HEK293 (cell line): ENCODE results near the gene PLCB3.

Experiments used
- AEBP2 ChIP-seq: fragments of 450-650 bp; formaldehyde crosslinking; IDR thresholded peaks from 2 replicates; pipeline ENCODE4 v1.5.1; 2016; ENCODE audit warnings: missing biosample characterization, missing genetic modification characterization, borderline replicate concordance
- BCL11A ChIP-seq: fragments of 450-650 bp; formaldehyde crosslinking; IDR thresholded peaks from 2 replicates; pipeline ENCODE4 v1.5.1; 2016; ENCODE audit warnings: low read depth, missing biosample characterization, missing genetic modification characterization
- BCL6B ChIP-seq: fragments of 450-650 bp; formaldehyde crosslinking; IDR thresholded peaks from 2 replicates; pipeline ENCODE4 v1.5.1; 2017; ENCODE audit warnings: missing biosample characterization, missing genetic modification characterization
- GLI4 ChIP-seq: fragments of 450-650 bp; formaldehyde crosslinking; IDR thresholded peaks from 2 replicates; pipeline ENCODE4 v1.5.1; 2016; ENCODE audit warnings: missing biosample characterization, missing genetic modification characterization
- HOXA7 ChIP-seq: sonication (generic); formaldehyde crosslinking; IDR thresholded peaks from 2 replicates; pipeline ENCODE4 v1.8.1; 2022; ENCODE audit warnings: missing genetic modification reagents, borderline replicate concordance
- IKZF3 ChIP-seq: fragments of 450-650 bp; IDR thresholded peaks from 2 replicates; pipeline ENCODE4 v1.5.0; 2018; ENCODE audit warnings: missing biosample characterization, mild to moderate bottlenecking, missing genetic modification characterization, moderate library complexity
- KLF16 ChIP-seq: fragments of 450-650 bp; formaldehyde crosslinking; IDR thresholded peaks from 2 replicates; pipeline ENCODE4 v1.5.1; 2017; ENCODE audit warnings: missing biosample characterization, missing genetic modification characterization
- PRDM1 ChIP-seq: fragments of 450-650 bp; formaldehyde crosslinking; IDR thresholded peaks from 2 replicates; pipeline ENCODE4; 2016; ENCODE audit warnings: missing biosample characterization, missing genetic modification characterization
- RBAK ChIP-seq: fragments of 450-650 bp; formaldehyde crosslinking; IDR thresholded peaks from 2 replicates; pipeline ENCODE4 v1.5.1; 2016; ENCODE audit warnings: missing biosample characterization, missing genetic modification characterization
- REPIN1 ChIP-seq: fragments of 450-650 bp; formaldehyde crosslinking; IDR thresholded peaks from 2 replicates; pipeline ENCODE4 v1.5.1; 2017; ENCODE audit warnings: missing biosample characterization, missing genetic modification characterization, low read depth
- SALL2 ChIP-seq: fragments of 450-650 bp; formaldehyde crosslinking; IDR thresholded peaks from 2 replicates; pipeline ENCODE4 v1.5.0; 2017; ENCODE audit warnings: missing biosample characterization, mild to moderate bottlenecking, missing genetic modification characterization, borderline replicate concordance
- SCRT1 ChIP-seq: fragments of 450-650 bp; formaldehyde crosslinking; IDR thresholded peaks from 2 replicates; pipeline ENCODE4 v1.5.1; 2016; ENCODE audit warnings: missing biosample characterization, missing genetic modification characterization, borderline replicate concordance
- SP3 ChIP-seq: fragments of 450-650 bp; formaldehyde crosslinking; IDR thresholded peaks from 2 replicates; pipeline ENCODE4 v1.5.1; 2016; ENCODE audit warnings: missing biosample characterization, missing genetic modification characterization
- TCF7L2 ChIP-seq: IDR thresholded peaks from 2 replicates; pipeline ENCODE4 v1.6.1; 2011; ENCODE audit warnings: low read depth, mild to moderate bottlenecking, inconsistent platforms, low read length, moderate library complexity, borderline replicate concordance
- ZBTB7A ChIP-seq: fragments of 450-650 bp; formaldehyde crosslinking; IDR thresholded peaks from 2 replicates; pipeline ENCODE4 v1.5.1; 2016; ENCODE audit warnings: low read depth, missing biosample characterization, missing genetic modification characterization
- ZBTB8A ChIP-seq: fragments of 450-650 bp; formaldehyde crosslinking; IDR thresholded peaks from 2 replicates; pipeline ENCODE4 v1.5.1; 2016; ENCODE audit warnings: missing biosample characterization, missing genetic modification characterization
- ZFHX2 ChIP-seq: fragments of 450-650 bp; formaldehyde crosslinking; conservative IDR thresholded peaks from 2 replicates; pipeline ENCODE4 v1.5.1; 2016; ENCODE audit warnings: missing biosample characterization, missing genetic modification characterization
- ZNF121 ChIP-seq: fragments of 450-650 bp; formaldehyde crosslinking; IDR thresholded peaks from 2 replicates; pipeline ENCODE4 v1.5.1; 2016; ENCODE audit warnings: missing biosample characterization, missing genetic modification characterization
- ZNF138 ChIP-seq: fragments of 450-650 bp; formaldehyde crosslinking; IDR thresholded peaks from 2 replicates; pipeline ENCODE4 v1.5.1; 2016; ENCODE audit warnings: missing biosample characterization, missing genetic modification characterization, borderline replicate concordance
- ZNF155 ChIP-seq: fragments of 450-650 bp; formaldehyde crosslinking; IDR thresholded peaks from 2 replicates; pipeline ENCODE4 v1.5.1; 2016; ENCODE audit warnings: missing biosample characterization, missing genetic modification characterization
- ZNF157 ChIP-seq: fragments of 450-650 bp; formaldehyde crosslinking; IDR thresholded peaks from 2 replicates; pipeline ENCODE4 v1.5.1; 2016; ENCODE audit warnings: missing biosample characterization, missing genetic modification characterization
- ZNF169 ChIP-seq: fragments of 450-650 bp; formaldehyde crosslinking; IDR thresholded peaks from 2 replicates; pipeline ENCODE4 v1.5.1; 2016; ENCODE audit warnings: missing biosample characterization, missing genetic modification characterization
- ZNF175 ChIP-seq: fragments of 450-650 bp; formaldehyde crosslinking; IDR thresholded peaks from 2 replicates; pipeline ENCODE4 v1.5.1; 2016; ENCODE audit warnings: missing biosample characterization, missing genetic modification characterization
- ZNF184 ChIP-seq: fragments of 450-650 bp; IDR thresholded peaks from 2 replicates; pipeline ENCODE4 v1.5.1; 2018; ENCODE audit warnings: missing biosample characterization, mild to moderate bottlenecking, missing genetic modification characterization
- ZNF274 ChIP-seq, 2 experiments: fragments of 200-500 bp in 1 of 2; fragments of 450-650 bp in 1 of 2; sonication (Bioruptor generic) in 1 of 2; formaldehyde crosslinking in 1 of 2; IDR thresholded peaks; 2 replicates each; pipeline versions ENCODE4 v1.5.1 to v1.6.1; 2014 to 2016; ENCODE audit warnings: borderline replicate concordance in 1 of 2, inconsistent platforms in 1 of 2, low read length in 1 of 2, missing biosample characterization in 1 of 2, missing genetic modification characterization in 1 of 2
- ZNF280D ChIP-seq: fragments of 450-650 bp; formaldehyde crosslinking; IDR thresholded peaks from 2 replicates; pipeline ENCODE4 v1.5.1; 2016; ENCODE audit warnings: missing biosample characterization, missing genetic modification characterization
- ZNF404 ChIP-seq: fragments of 450-650 bp; formaldehyde crosslinking; IDR thresholded peaks from 2 replicates; pipeline ENCODE4 v1.5.1; 2017; ENCODE audit warnings: missing biosample characterization, missing genetic modification characterization
- ZNF426 ChIP-seq: fragments of 450-650 bp; formaldehyde crosslinking; IDR thresholded peaks from 2 replicates; pipeline ENCODE4 v1.5.1; 2017; ENCODE audit warnings: missing biosample characterization, missing genetic modification characterization, mild to moderate bottlenecking, inconsistent platforms, moderate library complexity
- ZNF473 ChIP-seq: fragments of 450-650 bp; formaldehyde crosslinking; IDR thresholded peaks from 2 replicates; pipeline ENCODE4 v1.5.1; 2017; ENCODE audit warnings: missing biosample characterization, missing genetic modification characterization
- ZNF48 ChIP-seq: fragments of 450-650 bp; formaldehyde crosslinking; IDR thresholded peaks from 2 replicates; pipeline ENCODE4 v1.5.1; 2016; ENCODE audit warnings: missing biosample characterization, missing genetic modification characterization
- ZNF530 ChIP-seq: fragments of 450-650 bp; formaldehyde crosslinking; IDR thresholded peaks from 2 replicates; pipeline ENCODE4 v1.5.1; 2016; ENCODE audit warnings: low read depth, missing biosample characterization, missing genetic modification characterization
- ZNF626 ChIP-seq: fragments of 450-650 bp; sonication (Bioruptor Pico); formaldehyde crosslinking; IDR thresholded peaks from 2 replicates; pipeline ENCODE4 v1.5.1; 2018; ENCODE audit warnings: missing biosample characterization, missing genetic modification characterization, inconsistent platforms
- ZNF664 ChIP-seq: fragments of 450-650 bp; formaldehyde crosslinking; IDR thresholded peaks from 2 replicates; pipeline ENCODE4 v1.5.1; 2016; ENCODE audit warnings: missing biosample characterization, missing genetic modification characterization
- ZNF677 ChIP-seq: fragments of 450-650 bp; IDR thresholded peaks from 2 replicates; pipeline ENCODE4 v1.5.0; 2018; ENCODE audit warnings: missing biosample characterization, mild to moderate bottlenecking, missing genetic modification characterization, moderate library complexity
- ZNF747 ChIP-seq: fragments of 450-650 bp; formaldehyde crosslinking; IDR thresholded peaks from 2 replicates; pipeline ENCODE4 v1.5.1; 2016; ENCODE audit warnings: missing biosample characterization, missing genetic modification characterization

PLCB3 gene

GRCh38 chr11:64284048-64284961, 33.0 kb downstream of the PLCB3 start, which contains the start of gene BAD (continued):
- no peak for TF ChIP-seq ZNF280D (tag by site-specific recombination)
- TF ChIP-seq SP3 (tag by site-specific recombination), result peak; percentile 61; the same call in 1 of the 2 replicates
- TF ChIP-seq ZNF155 (tag by site-specific recombination), result no peak
- TF ChIP-seq REPIN1, result no peak
- no peak for TF ChIP-seq ZNF138 (tag by site-specific recombination)
- TF ChIP-seq ZNF184 (tag by site-specific recombination), result no peak
- TF ChIP-seq GLI4, result no peak
- TF ChIP-seq ZNF473, result no peak
- no peak for TF ChIP-seq AEBP2 (tag by site-specific recombination)
- TF ChIP-seq ZNF157 (tag by site-specific recombination), result no peak
- TF ChIP-seq BCL6B (tag by site-specific recombination), result no peak
- TF ChIP-seq ZNF175 (tag by site-specific recombination), result no peak
- no peak for TF ChIP-seq BCL11A (tag by site-specific recombination)
- no peak for TF ChIP-seq ZFHX2 (tag by site-specific recombination)
- TF ChIP-seq ZNF169, result no peak
- TF ChIP-seq ZNF530, result no peak
- TF ChIP-seq ZNF404 (tag by site-specific recombination), result no peak
- TF ChIP-seq ZNF48, result no peak
- no peak for TF ChIP-seq ZBTB7A (tag by site-specific recombination)
- no peak for TF ChIP-seq PRDM1 (tag by site-specific recombination)
- no peak for TF ChIP-seq ZBTB8A (tag by site-specific recombination)
- TF ChIP-seq RBAK (tag by site-specific recombination), result no peak
- TF ChIP-seq SALL2 (tag by site-specific recombination), result no peak
- TF ChIP-seq ZNF274 (IDR thresholded peaks at IDR 0.05; ENCODE audit: low read length), result no peak
- TF ChIP-seq ZNF274 (tag by site-specific recombination; IDR thresholded peaks at IDR 0.05; ENCODE audit: borderline replicate concordance), result no peak
- no peak for TF ChIP-seq KLF16 (tag by site-specific recombination)
- no peak for TF ChIP-seq TCF7L2
- no peak for TF ChIP-seq HOXA7 (CRISPR knock-in tag)
- TF ChIP-seq ZNF747 (tag by site-specific recombination), result no peak
- no peak for TF ChIP-seq ZNF121 (tag by site-specific recombination)
- TF ChIP-seq ZNF426 (tag by site-specific recombination), result no peak
- no peak; the same call in 1 of the 2 replicates for TF ChIP-seq IKZF3 (tag by site-specific recombination)
- TF ChIP-seq SCRT1 (tag by site-specific recombination), result no peak
- no peak for TF ChIP-seq ZNF626 (tag by site-specific recombination)
- TF ChIP-seq ZNF664 (tag by site-specific recombination), result no peak
- no peak for TF ChIP-seq ZNF677 (tag by site-specific recombination)
